ENCODE results near the gene LAMC1.

LAMC1 gene

GRCh38 chr1:183021405-183022201, 1.6 kb upstream of the LAMC1 start:
- DNase-seq = no peak

- DNase-seq = peak; percentile 75
Observed at GRCh38 chr1:183022202-183023145, 746 bp upstream of the LAMC1 start.

- DNase-seq = peak; percentile 87
Observed at GRCh38 chr1:183023601-183024316, 539 bp downstream of the LAMC1 start.

GRCh38 chr1:183024317-183025009, 1.2 kb downstream of the LAMC1 start:
- DNase-seq = peak; percentile 84

GRCh38 chr1:183025010-183025337, 1.8 kb downstream of the LAMC1 start:
- peak; percentile 59 for DNase-seq

GRCh38 chr1:183025782-183026774, 2.9 kb downstream of the LAMC1 start:
- peak; percentile 65 for DNase-seq

- no peak for DNase-seq
Observed at GRCh38 chr1:183027031-183027430, 3.8 kb downstream of the LAMC1 start.

- DNase-seq = no peak
Observed at GRCh38 chr1:183027791-183028190, 4.6 kb downstream of the LAMC1 start.

GRCh38 chr1:183029591-183030000, 6.4 kb downstream of the LAMC1 start:
- no peak for DNase-seq

GRCh38 chr1:183030053-183030452, 6.8 kb downstream of the LAMC1 start:
- peak; percentile 43 for DNase-seq

- DNase-seq = peak; percentile 43
Observed at GRCh38 chr1:183032122-183032921, 9.1 kb downstream of the LAMC1 start.

GRCh38 chr1:183033205-183033604, 10.0 kb downstream of the LAMC1 start:
- DNase-seq = no peak

GRCh38 chr1:183034682-183035081, 11.5 kb downstream of the LAMC1 start:
- no peak for DNase-seq

- DNase-seq = no peak
Observed at GRCh38 chr1:183038333-183038866, 15.2 kb downstream of the LAMC1 start.

- peak; percentile 20 for DNase-seq
Observed at GRCh38 chr1:183038913-183039312, 15.7 kb downstream of the LAMC1 start.

GRCh38 chr1:183039330-183039729, 16.1 kb downstream of the LAMC1 start:
- DNase-seq = no peak

- DNase-seq = peak; percentile 98
Observed at GRCh38 chr1:183039985-183040447, 16.8 kb downstream of the LAMC1 start.

GRCh38 chr1:183040547-183040971, 17.3 kb downstream of the LAMC1 start:
- peak; percentile 66 for DNase-seq

- DNase-seq = peak; percentile 36
Observed at GRCh38 chr1:183043254-183043653, 20.0 kb downstream of the LAMC1 start.
